ENCODE data around the gene HM13. TPM values are rescaled to one million over a fixed set of nuclear protein-coding genes. Genes with fewer than 3 reads are reported as not detected.

HM13 gene
- total RNA-seq, 4 donors from 2014 or later, result 54.8 to 86.7 (median 75.8) TPM

DNA sequence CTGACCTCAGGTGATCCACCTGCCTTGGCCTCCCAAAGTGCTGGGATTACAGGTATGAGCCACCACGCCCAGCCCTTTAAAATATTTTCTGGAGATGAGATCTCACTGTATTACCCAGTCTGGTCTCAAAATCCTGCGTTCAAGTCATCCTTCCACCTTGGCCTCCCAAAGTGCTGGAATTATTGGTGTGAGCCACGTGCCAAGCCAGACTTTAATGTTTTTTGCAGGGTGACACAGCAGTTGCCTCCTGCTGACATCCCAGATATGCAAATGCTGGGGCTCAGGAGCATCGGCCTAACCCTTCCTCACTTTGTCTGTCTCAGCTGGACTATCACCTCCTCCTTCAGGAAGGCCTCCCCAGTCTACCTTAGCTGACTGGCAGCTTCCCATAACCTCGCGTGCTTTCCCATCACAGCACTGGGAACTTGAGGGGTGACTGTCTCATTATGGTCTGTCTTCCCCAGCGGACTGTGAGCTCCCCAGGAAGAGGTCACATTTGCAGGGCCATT is 76.5 kb downstream of the HM13 start:
- no peak for DNase-seq (ENCODE audit: low spot score in 2 of 2)
- Histone ChIP-seq H3K27me3 (no peaks in the 10 kb centered on the region), H3K9me3 (no peaks in the 10 kb centered on the region), H3K4me3 (no peak overlapping the region), H3K36me3 (no peaks in the 10 kb centered on the region), H3K4me1 (peaks cover 0 to 35% (median 14%) of the 10 kb centered on the region in 4 donors), H3K27ac (peak overlapping the region in 1 of 4 donors; percentile 26)
- 84 to 87% methylated on average over 7 of the region's 7 CpGs for WGBS, 2 donors
- TF ChIP-seq POLR2A (IDR thresholded peaks at IDR 0.05), result no peak
- TF ChIP-seq EP300 (IDR thresholded peaks at IDR 0.05), result no peak
- TF ChIP-seq, protein P1, sequence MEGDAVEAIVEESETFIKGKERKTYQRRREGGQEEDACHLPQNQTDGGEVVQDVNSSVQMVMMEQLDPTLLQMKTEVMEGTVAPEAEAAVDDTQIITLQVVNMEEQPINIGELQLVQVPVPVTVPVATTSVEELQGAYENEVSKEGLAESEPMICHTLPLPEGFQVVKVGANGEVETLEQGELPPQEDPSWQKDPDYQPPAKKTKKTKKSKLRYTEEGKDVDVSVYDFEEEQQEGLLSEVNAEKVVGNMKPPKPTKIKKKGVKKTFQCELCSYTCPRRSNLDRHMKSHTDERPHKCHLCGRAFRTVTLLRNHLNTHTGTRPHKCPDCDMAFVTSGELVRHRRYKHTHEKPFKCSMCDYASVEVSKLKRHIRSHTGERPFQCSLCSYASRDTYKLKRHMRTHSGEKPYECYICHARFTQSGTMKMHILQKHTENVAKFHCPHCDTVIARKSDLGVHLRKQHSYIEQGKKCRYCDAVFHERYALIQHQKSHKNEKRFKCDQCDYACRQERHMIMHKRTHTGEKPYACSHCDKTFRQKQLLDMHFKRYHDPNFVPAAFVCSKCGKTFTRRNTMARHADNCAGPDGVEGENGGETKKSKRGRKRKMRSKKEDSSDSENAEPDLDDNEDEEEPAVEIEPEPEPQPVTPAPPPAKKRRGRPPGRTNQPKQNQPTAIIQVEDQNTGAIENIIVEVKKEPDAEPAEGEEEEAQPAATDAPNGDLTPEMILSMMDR (IDR thresholded peaks at IDR 0.05), result no peak

DNA sequence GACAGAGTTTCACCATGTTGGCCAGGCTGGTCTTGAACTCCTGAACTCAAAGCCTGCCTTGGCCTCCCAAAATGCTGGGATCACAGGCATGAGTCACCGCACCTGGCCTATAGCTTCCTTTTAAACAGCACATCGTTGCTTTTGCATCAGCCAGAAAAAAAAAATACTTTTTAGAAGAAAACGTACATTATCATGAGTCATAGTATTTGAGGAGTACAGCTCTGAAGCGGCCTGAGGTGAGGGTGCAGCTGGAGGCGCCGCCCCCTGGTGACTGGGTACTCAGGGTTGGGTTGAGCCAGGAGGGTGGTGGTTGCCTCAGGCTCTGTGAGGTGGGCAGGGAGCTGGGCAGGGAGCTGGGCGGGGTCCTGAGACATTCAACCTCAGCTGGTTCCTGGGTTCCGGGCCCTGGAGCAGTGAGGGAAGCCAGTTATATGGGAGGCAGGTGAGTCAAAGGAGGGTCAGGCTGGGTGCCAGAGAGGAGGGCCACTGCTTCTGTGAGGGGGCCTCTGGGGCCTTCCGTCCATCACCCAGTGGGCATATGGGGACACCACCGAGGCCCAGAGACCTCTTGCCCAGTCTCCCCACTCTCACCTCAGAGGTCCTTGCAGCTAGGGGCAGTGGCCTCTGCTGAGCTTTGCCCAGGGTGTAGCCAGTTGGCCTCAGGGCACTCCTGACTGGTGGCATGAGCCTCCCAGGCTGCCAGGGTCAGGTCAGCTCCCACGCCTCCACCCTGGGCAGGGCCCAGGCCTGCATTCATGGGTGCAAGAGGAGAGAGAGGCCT is 79.2 kb downstream of the HM13 start:
- H3K9me3 ChIP-seq, result no peaks in the 10 kb centered on the region
- no peaks in the 10 kb centered on the region for H3K36me3 ChIP-seq
- H3K27ac ChIP-seq, result peak overlapping the region in 3 of 4 donors; percentile 36 to 79 (median 55)
- WGBS, 2 donors, result 73 to 83% methylated on average over 11 of the region's 11 CpGs
- no peaks in the 10 kb centered on the region for H3K27me3 ChIP-seq
- peaks cover 0 to 33% (median 18%) of the 10 kb centered on the region in 4 donors for H3K4me1 ChIP-seq
- TF ChIP-seq, protein P1 (IDR thresholded peaks at IDR 0.05), result no peak
- TF ChIP-seq POLR2A (IDR thresholded peaks at IDR 0.05), result no peak
- no peak overlapping the region for H3K4me3 ChIP-seq
- DNase-seq (ENCODE audit: low spot score in 2 of 2), result no peak

DNA sequence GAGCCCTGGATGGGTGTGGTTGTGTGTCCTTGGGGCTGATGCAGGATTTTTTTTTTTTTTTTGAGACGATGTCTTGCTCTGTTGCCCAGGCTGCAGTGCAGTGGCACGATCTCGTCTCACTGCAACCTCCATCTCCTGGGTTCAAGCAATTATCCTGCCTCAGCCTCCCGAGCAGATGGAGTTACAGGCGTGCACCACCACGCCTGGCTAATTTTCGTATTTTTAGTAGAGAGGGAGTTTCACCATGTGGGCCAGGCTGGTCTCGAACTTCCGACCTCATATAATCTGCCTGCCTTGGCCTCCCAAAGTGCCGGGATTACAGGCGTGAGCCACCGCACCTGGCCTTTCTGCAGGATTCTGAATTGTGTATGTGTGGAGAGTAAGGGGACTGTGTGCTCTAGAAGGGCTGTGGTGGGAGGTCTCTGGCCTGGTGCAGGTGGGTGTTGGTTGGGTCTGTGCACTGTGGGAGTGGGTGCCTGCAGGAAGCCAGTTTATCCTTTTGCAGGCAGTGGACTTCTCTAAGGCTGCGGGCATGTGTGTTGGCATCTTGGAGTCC is 79.8 kb downstream of the HM13 start:
- no peak overlapping the region for H3K4me3 ChIP-seq
- H3K9me3 ChIP-seq, result no peaks in the 10 kb centered on the region
- no peak for TF ChIP-seq EP300 (IDR thresholded peaks at IDR 0.05)
- TF ChIP-seq, protein P1 (IDR thresholded peaks at IDR 0.05), result no peak
- TF ChIP-seq POLR2A (IDR thresholded peaks at IDR 0.05), result no peak
- H3K27ac ChIP-seq, result peak overlapping the region in 3 of 4 donors; percentile 36 to 79 (median 55)
- H3K36me3 ChIP-seq, result no peaks in the 10 kb centered on the region
- H3K27me3 ChIP-seq, result no peaks in the 10 kb centered on the region
- no peak for DNase-seq (ENCODE audit: low spot score in 2 of 2)
- WGBS, 2 donors, result 91 to 94% methylated on average over 13 of the region's 13 CpGs
- peaks cover 0 to 32% (median 17%) of the 10 kb centered on the region in 4 donors for H3K4me1 ChIP-seq

- WGBS, 2 donors, result 62% methylated on average over 9 to 10 of the region's 11 CpGs
Measured at GRCh38 chr20:31594558-31595379, 80.5 kb downstream of the HM13 start.

More at GRCh38 chr20:31594558-31595379, 80.5 kb downstream of the HM13 start:
- no peaks in the 10 kb centered on the region for H3K27me3 ChIP-seq
- H3K4me1 ChIP-seq, result peaks cover 0 to 28% (median 17%) of the 10 kb centered on the region in 4 donors
- H3K36me3 ChIP-seq, result no peaks in the 10 kb centered on the region
- no peak overlapping the region for H3K4me3 ChIP-seq
- TF ChIP-seq POLR2A (IDR thresholded peaks at IDR 0.05) (no peak), EP300 (IDR thresholded peaks at IDR 0.05) (no peak)
- TF ChIP-seq, protein P1 (IDR thresholded peaks at IDR 0.05), result no peak
- no peak for DNase-seq (ENCODE audit: low spot score in 2 of 2)
- no peaks in the 10 kb centered on the region for H3K9me3 ChIP-seq
- peak overlapping the region; percentile 59 to 88 (median 80) for H3K27ac ChIP-seq
